Inferior parietal cortex (tissue), 1 donor: Measurements from ENCODE around the gene F11.
"Not testable (repeated sequence)": the region's sequence is repeated elsewhere in the genome, so short reads cannot be mapped to it uniquely, and the experiment has no call there.

Source experiments
- DNase-seq: peaks from one replicate; pipeline ENCODE4 v3.0.0-alpha.2; 2016; ENCODE audit errors: extremely low spot score

Gene F11

GRCh38 chr4:186265683-186266652, at the start of gene F11:
Gene F11 (plus strand): TSS chr4:186266189. CDS start chr4:186267137, 948 bp downstream.
- DNase-seq = no peak

- DNase-seq = no peak
Measured at GRCh38 chr4:186216465-186217024, 49.4 kb upstream of the F11 start.

DNA sequence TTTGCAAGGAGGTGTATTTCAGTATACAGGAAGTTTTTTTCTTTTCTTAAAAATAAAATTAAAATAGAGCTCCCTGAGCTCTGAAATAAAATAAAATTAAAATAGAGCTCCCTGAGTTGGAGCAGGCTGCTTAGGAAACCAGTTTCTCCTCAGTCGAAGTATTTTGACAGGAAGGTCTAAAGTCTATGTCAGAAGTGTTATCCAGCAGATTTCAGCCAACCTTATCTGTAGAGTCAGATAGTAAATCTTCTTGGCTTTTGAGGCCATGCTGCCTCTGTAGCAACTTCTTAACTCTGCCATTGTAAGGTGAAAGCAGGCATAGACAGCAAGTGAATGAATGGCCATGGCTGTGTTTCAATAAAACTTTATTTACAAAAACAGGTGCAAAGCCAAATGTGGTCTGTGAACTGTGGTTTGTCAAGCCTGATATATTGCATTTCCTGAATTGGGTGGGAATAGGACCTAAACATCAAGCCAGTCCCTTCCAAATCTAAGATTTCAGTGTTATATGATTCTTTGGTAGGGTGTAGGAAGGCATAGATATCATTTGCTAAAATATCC, 48.2 kb upstream of the F11 start:
- DNase-seq = no peak

DNA sequence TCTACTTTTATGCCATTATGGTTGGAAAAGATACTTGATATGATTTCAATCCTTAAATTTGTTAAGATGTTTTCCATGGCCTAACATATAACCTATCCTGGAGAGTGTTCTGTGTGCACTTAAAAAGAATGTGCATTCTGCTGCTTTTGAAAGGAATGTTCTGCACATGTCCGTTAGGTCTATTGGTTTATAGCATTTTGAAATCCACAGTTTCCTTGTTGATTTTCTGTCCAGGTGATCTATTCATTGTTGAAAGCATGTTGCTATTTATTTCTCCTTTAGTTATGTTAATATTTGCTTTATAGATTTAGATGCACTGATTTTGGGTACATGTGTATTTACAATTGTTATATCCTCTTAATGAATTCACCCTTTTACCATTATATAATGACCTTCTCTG, 44.4 kb upstream of the F11 start:
- DNase-seq = no peak

GRCh38 chr4:186225848-186226247, 40.1 kb upstream of the F11 start:
- no peak for DNase-seq

DNA sequence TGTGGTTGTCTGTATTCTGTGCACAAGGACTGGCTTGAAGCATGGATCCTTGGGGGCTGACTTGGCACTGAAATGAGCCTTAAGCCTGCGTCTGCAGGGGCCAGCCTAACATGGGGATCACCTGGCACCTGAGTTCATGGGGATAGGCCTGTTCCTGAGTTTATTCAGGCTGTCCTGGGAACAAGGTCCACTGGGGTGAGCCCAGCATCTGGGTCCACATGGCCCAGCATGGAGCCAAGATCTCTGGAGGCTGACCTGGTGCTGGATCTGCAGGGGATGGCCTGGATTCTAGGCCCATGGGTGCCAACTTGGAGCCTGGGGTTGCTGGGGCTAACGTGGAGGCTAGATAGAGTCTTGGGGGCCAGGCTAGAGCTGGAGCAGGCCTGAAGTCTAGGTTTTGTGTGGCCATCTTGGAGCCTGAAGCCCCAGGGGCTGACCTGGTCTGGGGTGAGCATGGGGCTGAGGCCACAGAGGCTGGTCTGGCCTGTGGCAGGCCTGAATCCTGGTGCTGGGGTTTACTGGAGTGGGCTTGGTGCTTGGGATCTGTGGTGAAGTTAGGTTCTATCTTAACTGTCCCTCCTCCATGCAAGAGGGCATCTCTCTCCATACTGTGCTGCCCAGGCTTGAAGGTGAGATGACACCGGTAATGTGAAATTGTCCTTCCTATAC, 39.3 kb upstream of the F11 start:
- DNase-seq = no peak

DNA sequence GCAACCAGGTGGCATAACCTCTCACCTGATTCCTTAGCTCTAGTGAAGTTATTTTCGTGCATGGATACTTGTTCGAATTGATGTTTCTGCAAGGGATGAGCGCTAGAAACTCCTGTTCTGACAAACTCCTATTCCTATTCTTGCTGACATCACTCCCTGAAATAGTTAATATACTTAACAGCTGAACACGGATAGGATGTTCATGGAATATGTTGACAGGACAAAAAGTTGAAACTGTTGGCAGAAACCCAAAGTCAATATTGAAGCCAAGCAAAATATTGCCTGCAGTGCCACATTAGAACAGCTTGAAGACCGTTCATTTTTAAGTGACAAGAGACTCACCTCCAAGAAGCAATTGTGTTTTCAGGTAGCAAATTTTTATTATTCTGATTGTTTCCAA, 38.8 kb upstream of the F11 start, which contains the start of gene KLKB1:
TSS of gene KLKB1 (plus strand) at position 287 of the 400 bp plus-strand sequence. CDS start 689 bp downstream, outside the sequence.
- no peak for DNase-seq

DNA sequence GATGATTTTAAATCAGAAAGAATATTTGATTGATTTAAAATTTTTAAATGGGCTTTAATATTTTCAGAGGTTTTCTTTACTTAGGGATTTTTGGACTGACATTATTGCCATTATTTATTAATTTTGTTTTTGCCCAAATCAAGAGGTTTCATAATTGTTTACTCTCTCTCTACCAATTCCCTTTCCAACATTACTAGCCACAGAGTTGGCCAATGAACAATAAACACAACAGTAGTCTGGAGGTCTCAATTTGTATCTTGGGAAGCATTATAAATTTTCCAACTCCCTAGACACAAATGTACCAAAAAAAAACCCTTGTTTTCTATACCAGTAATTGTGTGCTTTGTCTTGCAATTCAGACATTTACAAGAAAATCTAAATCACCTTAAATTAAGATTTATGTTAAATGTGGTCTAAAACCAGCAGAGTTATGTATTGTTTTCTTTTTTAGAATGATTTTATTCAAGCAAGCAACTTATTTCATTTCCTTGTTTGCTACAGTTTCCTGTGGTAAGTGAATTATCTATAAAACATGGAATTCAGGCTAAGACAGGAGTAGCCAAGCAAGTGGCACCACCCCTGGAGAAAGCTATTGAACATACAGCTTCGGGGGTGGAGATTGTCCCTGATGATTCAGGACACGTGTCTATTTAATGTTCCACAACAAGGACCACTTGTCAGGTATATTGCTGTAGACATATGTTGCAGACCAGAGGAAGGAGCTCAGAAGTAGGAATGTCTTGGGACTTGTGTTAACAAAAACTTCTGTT, 38.1 kb upstream of the F11 start:
- DNase-seq = no peak

GRCh38 chr4:186228514-186228894, 37.5 kb upstream of the F11 start:
- no peak for DNase-seq

- DNase-seq = no peak
Measured at GRCh38 chr4:186234367-186234766, 31.6 kb upstream of the F11 start.

DNA sequence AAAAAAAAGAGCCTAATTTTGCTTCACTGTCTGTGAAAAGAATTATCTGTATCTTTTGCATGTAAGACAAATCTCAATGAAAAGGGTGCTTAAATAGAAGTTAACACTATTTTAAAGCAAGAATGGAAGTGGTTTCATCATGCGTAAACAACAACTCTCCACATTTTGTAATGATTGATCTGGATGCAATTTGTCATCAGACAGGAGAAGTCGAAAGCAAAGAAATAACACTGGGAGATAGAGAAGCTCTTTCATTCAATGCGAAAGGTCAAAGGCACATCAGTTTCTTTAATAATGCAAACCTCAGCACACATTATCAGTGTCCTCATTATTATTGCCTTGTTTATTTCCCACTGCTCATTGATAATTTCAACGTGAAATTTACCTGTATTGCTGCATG, 29.9 kb upstream of the F11 start:
- no peak for DNase-seq

DNA sequence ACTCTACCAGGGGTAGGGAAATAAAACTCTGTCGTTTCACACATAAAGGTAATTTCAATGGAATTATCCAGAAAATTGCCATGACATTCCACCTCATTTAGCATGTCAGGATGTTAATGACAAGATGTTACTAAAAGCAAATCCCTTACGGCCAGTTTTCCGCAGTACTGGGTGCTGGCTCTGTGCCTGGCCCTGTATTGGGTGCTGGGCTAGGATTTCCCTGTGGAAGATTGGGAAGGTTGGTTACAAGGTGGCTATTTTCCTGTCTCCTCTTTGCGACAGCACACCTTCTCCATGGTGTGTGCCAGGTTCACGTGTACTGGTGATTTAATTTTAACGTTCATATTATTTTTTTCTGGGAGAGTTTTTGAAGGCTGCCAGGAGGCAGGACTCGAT, 25.5 kb upstream of the F11 start:
- DNase-seq = no peak

DNA sequence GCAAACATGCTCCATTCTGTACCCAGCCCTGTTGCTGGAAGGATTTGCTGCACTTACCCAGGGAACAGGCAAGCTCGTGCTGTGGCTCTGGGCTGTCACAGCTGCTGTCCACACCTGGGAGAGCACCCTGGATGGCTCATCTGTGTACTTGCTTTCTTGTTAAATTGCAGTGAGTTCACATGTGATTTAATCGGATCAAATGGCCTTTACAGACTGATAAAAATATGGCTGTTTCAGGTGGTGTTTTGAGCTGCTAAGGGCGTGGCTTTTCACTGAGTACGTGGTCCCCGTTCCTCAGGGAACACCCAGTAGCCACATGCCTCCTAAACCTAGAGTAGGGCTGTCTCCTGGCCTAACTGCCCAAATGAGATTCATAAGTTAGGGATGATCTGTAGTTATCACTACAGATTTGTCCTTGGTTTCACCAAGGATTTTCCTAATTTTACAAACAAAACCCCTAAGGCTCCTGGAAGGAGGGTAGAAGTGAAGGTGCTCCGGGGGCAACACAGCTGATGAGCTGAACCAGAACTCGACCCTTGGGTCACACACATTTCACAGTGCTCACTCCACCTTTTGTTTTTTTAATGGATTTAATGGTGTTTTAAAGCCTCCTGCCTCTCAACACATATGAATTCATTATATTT, 25.0 kb upstream of the F11 start:
- DNase-seq = no peak

DNA sequence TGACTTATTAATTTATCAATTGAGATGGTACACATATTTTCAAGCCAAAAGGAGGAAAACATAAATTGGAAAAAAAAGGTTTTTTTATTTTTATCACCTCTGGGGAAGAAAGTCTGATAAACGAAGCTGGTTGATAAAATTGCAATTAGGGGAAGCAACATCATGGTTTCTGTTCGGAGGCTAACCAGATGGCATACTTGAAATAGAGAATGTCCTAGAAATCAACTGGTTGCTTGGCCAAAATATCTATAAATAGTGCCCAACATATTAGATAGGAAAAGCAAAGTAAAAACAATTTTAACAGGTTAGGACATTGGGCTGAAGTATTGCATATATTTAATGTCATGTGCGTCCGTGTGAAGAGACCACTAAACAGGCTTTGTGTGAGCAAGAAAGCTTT, 24.4 kb upstream of the F11 start:
- DNase-seq = no peak

DNA sequence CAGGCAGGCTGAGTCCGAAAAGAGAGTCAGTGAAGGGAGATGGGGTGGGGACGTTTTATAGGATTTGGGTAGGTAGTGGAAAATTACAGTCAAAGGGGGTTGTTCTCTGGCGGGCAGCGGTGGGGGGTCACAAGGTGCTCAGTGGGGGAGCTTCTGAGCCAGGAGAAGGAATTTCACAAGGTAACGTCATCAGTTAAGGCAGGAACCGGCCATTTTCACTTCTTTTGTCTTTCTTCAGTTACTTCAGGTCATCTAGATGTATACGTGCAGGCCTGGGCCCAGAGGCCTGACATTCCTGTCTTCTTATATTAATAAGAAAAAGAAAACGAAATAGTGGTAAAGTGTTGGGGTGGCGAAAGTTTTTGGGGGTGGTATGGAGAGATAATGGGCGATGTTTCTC, 24.0 kb upstream of the F11 start:
- not testable (repeated sequence) for DNase-seq

DNA sequence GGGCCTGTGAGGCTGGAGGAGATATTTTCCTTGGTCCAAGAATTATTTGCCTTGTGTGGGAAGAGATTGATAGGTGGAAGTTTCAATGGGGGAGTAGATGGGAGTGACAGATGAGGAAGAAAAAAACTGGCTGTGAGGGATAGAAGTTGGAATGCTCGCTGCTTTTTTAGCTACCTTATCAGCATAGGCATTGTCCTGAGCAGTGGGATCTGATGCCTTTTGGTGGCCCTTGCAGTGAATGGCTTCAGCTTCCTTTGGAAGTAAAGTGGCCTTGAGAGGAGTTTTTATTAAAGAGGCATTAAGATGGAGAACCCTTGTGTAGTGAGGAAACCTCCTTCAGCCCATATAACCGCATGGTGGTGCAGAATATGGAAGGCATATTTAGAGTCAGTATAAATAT, 22.7 kb upstream of the F11 start:
- DNase-seq = no peak

GRCh38 chr4:186244835-186245234, 21.2 kb upstream of the F11 start:
- no peak for DNase-seq

DNA sequence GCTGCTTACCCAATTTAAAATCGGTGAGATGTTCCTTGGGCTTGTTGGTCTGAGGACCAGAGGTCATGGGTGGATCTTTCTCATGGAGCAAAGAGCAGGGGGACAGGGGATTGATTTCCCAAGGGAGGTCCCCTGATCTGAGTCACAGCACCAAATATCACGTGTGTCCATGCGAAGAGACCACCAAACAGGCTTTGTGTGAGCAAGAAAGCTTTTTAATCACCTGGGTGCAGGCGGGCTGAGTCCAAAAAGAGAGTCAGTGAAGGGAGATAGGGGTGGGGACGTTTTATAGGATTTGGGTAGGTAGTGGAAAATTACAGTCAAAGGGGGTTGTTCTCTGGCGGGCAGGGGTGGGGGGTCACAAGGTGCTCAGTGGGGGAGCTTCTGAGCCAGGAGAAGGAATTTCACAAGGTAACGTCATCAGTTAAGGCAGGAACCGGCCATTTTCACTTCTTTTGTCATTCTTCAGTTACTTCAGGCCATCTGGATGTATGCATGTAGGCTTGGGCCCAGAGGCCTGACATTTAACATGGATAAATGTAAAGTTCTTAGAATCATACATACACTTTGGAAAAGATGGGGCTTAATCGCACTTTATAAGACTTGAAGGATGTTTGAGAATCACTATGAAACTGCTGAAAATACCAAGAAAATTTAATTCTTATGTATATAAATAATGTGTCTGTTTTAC, 18.8 kb upstream of the F11 start:
- DNase-seq = not testable (repeated sequence)

DNA sequence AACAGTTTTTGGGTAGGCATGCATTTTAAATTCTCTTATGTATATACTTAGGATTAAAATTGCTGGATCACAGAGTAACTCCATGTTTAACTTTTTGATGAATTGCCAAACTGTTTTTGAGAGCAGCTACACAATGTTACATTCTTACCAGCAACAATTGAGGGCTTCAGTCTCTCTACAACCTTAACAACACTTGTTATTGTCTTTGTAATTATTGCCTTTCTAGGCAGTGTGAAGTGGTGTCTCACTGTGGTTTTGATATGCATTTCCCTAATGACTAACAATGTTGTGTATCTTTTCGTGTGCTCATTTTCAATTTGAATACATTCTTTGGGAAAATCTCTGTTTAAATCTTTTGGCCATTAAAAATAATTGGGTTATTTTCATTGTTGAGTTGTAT, 17.3 kb upstream of the F11 start:
- peak; percentile 13 for DNase-seq
